Natural killer cell (primary cell): ENCODE measurements around the gene MRS2. TPM values are rescaled to one million over a fixed set of nuclear protein-coding genes. Genes with fewer than 3 reads are reported as not detected.
"Not testable (repeated sequence)": the region's sequence is repeated elsewhere in the genome, so short reads cannot be mapped to it uniquely, and the experiment has no call there.

Source experiments
- ATAC-seq, 3 donors: fragments of 150-1000 bp in 2 of 3; fragments of 200-7000 bp in 1 of 3; cut with Tn5 transposase; 1 replicate in 1 of 3; 2 replicates in 2 of 3; pipeline ENCODE4 v1.10.0; 2021; ENCODE audit warnings: mild to moderate bottlenecking in 2 of 3, moderate library complexity in 2 of 3
- DNase-seq, 2 donors: peaks; one replicate each; pipeline versions ENCODE4 v3.0.0 to v3.0.0-alpha.2; 2013 to 2021; ENCODE audit warnings: mixed read lengths in 1 of 2
- H3K27ac ChIP-seq: one replicate; pipeline ENCODE4 v1.5.1; 2013; ENCODE audit warnings: mild to moderate bottlenecking, low read length
- H3K27me3 ChIP-seq: one replicate; pipeline ENCODE4 v1.6.1; 2013; ENCODE audit warnings: low read length; ENCODE audit not compliant: control insufficient read depth, insufficient read depth
- H3K36me3 ChIP-seq: one replicate; pipeline ENCODE4 v1.6.1; 2013; ENCODE audit warnings: low read length; ENCODE audit not compliant: control insufficient read depth, insufficient read depth
- H3K4me1 ChIP-seq: one replicate; pipeline ENCODE4 v1.6.1; 2013; ENCODE audit warnings: low read length; ENCODE audit not compliant: control insufficient read depth, insufficient read depth
- H3K4me3 ChIP-seq: one replicate; pipeline ENCODE4 v1.5.1; 2013; ENCODE audit warnings: low read length
- H3K9me3 ChIP-seq: one replicate; pipeline ENCODE4 v1.6.1; 2013; ENCODE audit warnings: low read length; ENCODE audit not compliant: control insufficient read depth, insufficient read depth
- H3K27ac Mint-ChIP-seq, 2 donors: one replicate each; pipeline ENCODE4 v1.8.0; 2022; ENCODE audit warnings: mild to moderate bottlenecking in 2 of 2, mixed read lengths in 2 of 2, moderate library complexity in 1 of 2
- H3K27me3 Mint-ChIP-seq, 2 donors: one replicate each; pipeline ENCODE4 v1.8.0; 2022; ENCODE audit warnings: low read depth in 2 of 2, mixed read lengths in 2 of 2
- H3K36me3 Mint-ChIP-seq: one replicate; pipeline ENCODE4 v1.8.0; 2022; ENCODE audit warnings: mixed read lengths
- H3K4me1 Mint-ChIP-seq, 2 donors: one replicate each; pipeline ENCODE4 v1.8.0; 2022; ENCODE audit warnings: mixed read lengths in 2 of 2
- H3K4me3 Mint-ChIP-seq: one replicate; pipeline ENCODE4 v1.8.0; 2022; ENCODE audit warnings: mild to moderate bottlenecking, moderate library complexity, mixed read lengths
- H3K9me3 Mint-ChIP-seq, 2 donors: one replicate each; pipeline ENCODE4 v1.8.0; 2022; ENCODE audit warnings: mixed read lengths in 2 of 2
- WGBS: methylation state at CpG from one replicate; pipeline ENCODE4 v1.1.7; 2013; ENCODE audit warnings: missing lambda C conversion rate; ENCODE audit not compliant: insufficient coverage; 5-methylcytosine and 5-hydroxymethylcytosine counted together
- intact Hi-C: fragments of 100-400 bp; cut with micrococcal nuclease; formaldehyde crosslinking; loops from one replicate; pipeline ENCODE4 v1.14.2; 2022
- total RNA-seq, 4 donors: library from RNA; stranded (reverse); fragments of 120-200 nt in 1 of 4; gene quantifications; one replicate each; pipeline versions ENCODE4 v1.2.3 to v1.2.4, GENCODE V29; 2013 to 2022
- TF ChIP-seq, protein P1 (sequence below): fragments of 200-600 bp; IDR thresholded peaks from one replicate; pipeline ENCODE4 v1.8.0; 2022; ENCODE audit warnings: antibody characterized with exemption

MRS2 gene
- total RNA-seq, 3 donors from 2014 or later (not counting 1 experiment from before 2014, with no cell fraction given): 9.0 to 12.8 (median 10.8) TPM

DNA sequence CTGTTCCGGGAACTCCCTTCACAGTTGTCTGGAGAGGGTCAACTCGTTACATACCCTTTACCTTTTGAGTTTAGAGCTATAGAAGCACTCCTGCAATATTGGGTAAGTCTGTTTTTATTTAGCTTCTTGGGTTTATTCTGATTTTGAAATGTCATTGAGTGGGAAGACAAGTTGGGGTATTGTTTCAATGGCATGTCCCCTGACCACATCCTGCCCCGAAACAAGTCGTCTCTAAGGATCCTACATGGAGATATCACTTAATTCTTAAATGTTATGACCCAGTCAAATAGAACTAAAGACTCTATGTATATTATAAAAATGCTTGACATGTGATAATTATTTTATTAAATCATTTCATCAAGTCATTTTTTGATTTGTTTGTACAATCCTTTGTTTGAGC lies 9.6 kb downstream of the MRS2 start:
- no peaks in the 10 kb centered on the region for H3K27me3 Mint-ChIP-seq
- no peak overlapping the region for H3K4me3 Mint-ChIP-seq
- Histone ChIP-seq H3K9me3 (no peaks in the 10 kb centered on the region), H3K4me1 (no peaks in the 10 kb centered on the region), H3K4me3 (no peak overlapping the region), H3K36me3 (peaks cover 68% of the 10 kb centered on the region), H3K27me3 (no peaks in the 10 kb centered on the region), H3K27ac (no peak overlapping the region)
- peaks cover 0 to 6% of the 10 kb centered on the region in 2 donors for H3K4me1 Mint-ChIP-seq
- H3K36me3 Mint-ChIP-seq: peaks cover 16% of the 10 kb centered on the region
- intact Hi-C loops: no loop called here
- TF ChIP-seq, protein P1, sequence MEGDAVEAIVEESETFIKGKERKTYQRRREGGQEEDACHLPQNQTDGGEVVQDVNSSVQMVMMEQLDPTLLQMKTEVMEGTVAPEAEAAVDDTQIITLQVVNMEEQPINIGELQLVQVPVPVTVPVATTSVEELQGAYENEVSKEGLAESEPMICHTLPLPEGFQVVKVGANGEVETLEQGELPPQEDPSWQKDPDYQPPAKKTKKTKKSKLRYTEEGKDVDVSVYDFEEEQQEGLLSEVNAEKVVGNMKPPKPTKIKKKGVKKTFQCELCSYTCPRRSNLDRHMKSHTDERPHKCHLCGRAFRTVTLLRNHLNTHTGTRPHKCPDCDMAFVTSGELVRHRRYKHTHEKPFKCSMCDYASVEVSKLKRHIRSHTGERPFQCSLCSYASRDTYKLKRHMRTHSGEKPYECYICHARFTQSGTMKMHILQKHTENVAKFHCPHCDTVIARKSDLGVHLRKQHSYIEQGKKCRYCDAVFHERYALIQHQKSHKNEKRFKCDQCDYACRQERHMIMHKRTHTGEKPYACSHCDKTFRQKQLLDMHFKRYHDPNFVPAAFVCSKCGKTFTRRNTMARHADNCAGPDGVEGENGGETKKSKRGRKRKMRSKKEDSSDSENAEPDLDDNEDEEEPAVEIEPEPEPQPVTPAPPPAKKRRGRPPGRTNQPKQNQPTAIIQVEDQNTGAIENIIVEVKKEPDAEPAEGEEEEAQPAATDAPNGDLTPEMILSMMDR: no peak
- ATAC-seq: no peak
- H3K9me3 Mint-ChIP-seq: no peaks in the 10 kb centered on the region
- 100% methylated on average over 2 of the region's 4 CpGs for WGBS
- H3K27ac Mint-ChIP-seq: peak overlapping the region in 1 of 2 donors; percentile 29
- DNase-seq: no peak

DNA sequence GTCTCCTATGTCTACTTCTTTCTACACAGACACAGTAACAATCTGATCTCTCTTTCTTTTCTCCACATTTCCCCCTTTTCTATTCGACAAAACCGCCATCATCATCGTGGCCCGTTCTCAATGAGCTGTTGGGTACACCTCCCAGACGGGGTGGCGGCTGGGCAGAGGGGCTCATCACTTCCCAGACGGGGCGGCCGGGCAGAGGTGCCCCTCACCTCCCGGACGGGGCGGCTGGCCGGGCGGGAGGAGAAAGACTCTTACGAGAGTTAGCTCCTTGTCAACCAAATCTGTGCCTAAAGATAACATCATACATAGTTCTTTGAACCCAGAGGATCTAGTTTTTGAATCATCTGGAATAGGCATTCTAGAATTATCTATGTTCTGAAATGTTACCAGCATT lies 11.8 kb downstream of the MRS2 start:
- H3K27me3 ChIP-seq, H3K9me3 ChIP-seq, H3K4me3 ChIP-seq, H3K27ac ChIP-seq, H3K4me1 ChIP-seq, H3K4me3 Mint-ChIP-seq, intact Hi-C loops, H3K4me1 Mint-ChIP-seq, H3K27me3 Mint-ChIP-seq, H3K27ac Mint-ChIP-seq, H3K9me3 Mint-ChIP-seq, ATAC-seq, DNase-seq: not testable (repeated sequence)
- H3K36me3 Mint-ChIP-seq: peaks cover 16% of the 10 kb centered on the region
- 99% methylated on average over 15 of the region's 15 CpGs for WGBS
- H3K36me3 ChIP-seq: peaks cover 63% of the 10 kb centered on the region

DNA sequence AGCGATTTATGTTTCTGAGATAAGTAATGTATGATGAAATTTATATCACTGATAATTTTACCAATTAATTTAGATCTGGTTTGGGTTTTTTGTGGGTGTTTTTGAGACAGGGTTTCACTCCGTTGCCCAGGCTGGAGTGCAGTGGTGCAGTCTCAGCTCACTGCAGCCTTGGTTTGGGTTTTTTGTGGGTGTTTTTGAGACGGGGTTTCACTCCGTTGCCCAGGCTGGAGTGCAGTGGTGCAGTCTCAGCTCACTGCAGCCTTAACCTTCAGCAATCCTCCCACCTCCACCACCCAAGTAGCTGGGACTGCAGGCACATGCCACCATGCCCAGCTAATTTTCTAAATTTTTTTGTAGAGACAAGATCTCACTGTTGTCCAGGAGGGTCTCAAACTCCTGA lies 13.0 kb downstream of the MRS2 start:
- Mint-ChIP-seq H3K4me3 (no peak overlapping the region), H3K27me3 (no peaks in the 10 kb centered on the region), H3K9me3 (no peaks in the 10 kb centered on the region), H3K27ac (no peak overlapping the region), H3K36me3 (peaks cover 24% of the 10 kb centered on the region), H3K4me1 (peaks cover 0 to 6% of the 10 kb centered on the region in 2 donors)
- H3K27ac ChIP-seq: no peak overlapping the region
- H3K36me3 ChIP-seq: peaks cover 67% of the 10 kb centered on the region
- intact Hi-C loops: no loop called here
- 79% methylated on average over 1 of the region's 4 CpGs for WGBS
- no peaks in the 10 kb centered on the region for H3K4me1 ChIP-seq
- H3K27me3 ChIP-seq: no peaks in the 10 kb centered on the region
- DNase-seq (no peak), ATAC-seq (no peak)
- no peak overlapping the region for H3K4me3 ChIP-seq
- H3K9me3 ChIP-seq: no peaks in the 10 kb centered on the region
- TF ChIP-seq, protein P1: no peak

DNA sequence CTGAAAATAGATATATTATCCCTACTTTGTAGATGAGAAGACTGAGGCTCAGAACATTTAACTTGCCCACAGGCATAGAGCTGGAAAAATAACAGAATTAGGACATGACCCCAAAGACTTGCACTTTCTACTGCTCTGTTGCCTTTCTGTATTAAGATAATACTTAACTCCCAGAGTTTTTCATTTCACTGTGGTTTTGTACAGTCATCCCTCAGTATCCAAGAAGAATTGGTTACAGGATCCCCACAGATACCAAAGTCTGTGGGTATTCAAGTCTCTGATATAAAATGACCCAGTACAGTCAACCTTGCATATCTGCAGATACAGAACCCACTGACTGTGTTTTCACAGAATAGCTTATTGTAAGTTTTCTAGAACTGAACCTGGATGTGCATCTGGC lies 16.8 kb downstream of the MRS2 start:
- Histone ChIP-seq H3K36me3 (peaks cover 82% of the 10 kb centered on the region), H3K9me3 (no peaks in the 10 kb centered on the region), H3K27ac (no peak overlapping the region), H3K27me3 (no peaks in the 10 kb centered on the region), H3K4me3 (no peak overlapping the region), H3K4me1 (no peaks in the 10 kb centered on the region)
- Mint-ChIP-seq H3K27ac (no peak overlapping the region), H3K4me3 (no peak overlapping the region), H3K36me3 (peaks cover 8% of the 10 kb centered on the region), H3K27me3 (no peaks in the 10 kb centered on the region), H3K9me3 (no peaks in the 10 kb centered on the region), H3K4me1 (no peaks in the 10 kb centered on the region)
- no peak for ATAC-seq
- TF ChIP-seq, protein P1: no peak
- intact Hi-C loops: no loop called here
- no peak for DNase-seq
